Breast epithelium (tissue), 3 donors: ENCODE results near the gene GRIK3.

ENCODE experiments used
- POLR2A ChIP-seq: fragments of 450-650 bp; IDR thresholded peaks from one replicate; pipeline ENCODE4 v1.6.1; 2016; ENCODE audit warnings: antibody characterized with exemption, mild to moderate bottlenecking, moderate library complexity
- POLR2AphosphoS5 ChIP-seq, 3 donors: sonication (generic); formaldehyde crosslinking; IDR thresholded peaks; one replicate each; pipeline ENCODE4 v1.6.1; 2017; ENCODE audit warnings: antibody characterized with exemption in 3 of 3
- TF ChIP-seq, protein P1 (sequence below), 3 donors: fragments of 450-650 bp; IDR thresholded peaks; one replicate each; pipeline ENCODE4 v1.5.1; 2016 to 2017; ENCODE audit warnings: antibody characterized with exemption in 3 of 3, mild to moderate bottlenecking in 3 of 3, moderate library complexity in 3 of 3

GRCh38 chr1:36876990-36877389 is 157.3 kb downstream of the GRIK3 start:
- no peak for TF ChIP-seq POLR2A
- TF ChIP-seq, protein P1, sequence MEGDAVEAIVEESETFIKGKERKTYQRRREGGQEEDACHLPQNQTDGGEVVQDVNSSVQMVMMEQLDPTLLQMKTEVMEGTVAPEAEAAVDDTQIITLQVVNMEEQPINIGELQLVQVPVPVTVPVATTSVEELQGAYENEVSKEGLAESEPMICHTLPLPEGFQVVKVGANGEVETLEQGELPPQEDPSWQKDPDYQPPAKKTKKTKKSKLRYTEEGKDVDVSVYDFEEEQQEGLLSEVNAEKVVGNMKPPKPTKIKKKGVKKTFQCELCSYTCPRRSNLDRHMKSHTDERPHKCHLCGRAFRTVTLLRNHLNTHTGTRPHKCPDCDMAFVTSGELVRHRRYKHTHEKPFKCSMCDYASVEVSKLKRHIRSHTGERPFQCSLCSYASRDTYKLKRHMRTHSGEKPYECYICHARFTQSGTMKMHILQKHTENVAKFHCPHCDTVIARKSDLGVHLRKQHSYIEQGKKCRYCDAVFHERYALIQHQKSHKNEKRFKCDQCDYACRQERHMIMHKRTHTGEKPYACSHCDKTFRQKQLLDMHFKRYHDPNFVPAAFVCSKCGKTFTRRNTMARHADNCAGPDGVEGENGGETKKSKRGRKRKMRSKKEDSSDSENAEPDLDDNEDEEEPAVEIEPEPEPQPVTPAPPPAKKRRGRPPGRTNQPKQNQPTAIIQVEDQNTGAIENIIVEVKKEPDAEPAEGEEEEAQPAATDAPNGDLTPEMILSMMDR (IDR thresholded peaks at IDR 0.05), result no peak
- TF ChIP-seq POLR2AphosphoS5 (IDR thresholded peaks at IDR 0.05), result no peak
